Trophoblast cell (in vitro differentiated cells and primary cell): Measurements from ENCODE around the gene FAM219B.

Source experiments
- DNase-seq, 2 donors: peaks; one replicate each; pipeline ENCODE4 v3.0.0-alpha.2; 2016
- H2AFZ ChIP-seq: 2 replicates; pipeline ENCODE4 v1.6.1; 2013; ENCODE audit warnings: low read length, moderate library complexity, mild to moderate bottlenecking; ENCODE audit not compliant: insufficient read depth, poor library complexity
- H2AK5ac ChIP-seq: 2 replicates; pipeline ENCODE4 v1.6.1; 2013; ENCODE audit warnings: mild to moderate bottlenecking, low read length
- H2BK120ac ChIP-seq: 2 replicates; pipeline ENCODE4 v1.6.1; 2013; ENCODE audit warnings: low read length, mild to moderate bottlenecking, moderate library complexity; ENCODE audit not compliant: insufficient read depth, poor library complexity
- H2BK12ac ChIP-seq: 2 replicates; pipeline ENCODE4 v1.6.1; 2013; ENCODE audit warnings: mild to moderate bottlenecking, low read length, moderate library complexity
- H2BK5ac ChIP-seq: 2 replicates; pipeline ENCODE4 v1.6.1; 2013; ENCODE audit warnings: low read length, low read depth, moderate library complexity, mild to moderate bottlenecking; ENCODE audit not compliant: poor library complexity
- H3K14ac ChIP-seq: 2 replicates; pipeline ENCODE4 v1.6.1; 2013; ENCODE audit warnings: mild to moderate bottlenecking, low read length
- H3K18ac ChIP-seq: 2 replicates; pipeline ENCODE4 v1.6.1; 2013; ENCODE audit warnings: mild to moderate bottlenecking, low read length
- H3K23ac ChIP-seq: 2 replicates; pipeline ENCODE4 v1.6.1; 2013; ENCODE audit warnings: low read length
- H3K27ac ChIP-seq: 2 replicates; pipeline ENCODE4 v1.5.1; 2013; ENCODE audit warnings: low read depth, mild to moderate bottlenecking, inconsistent platforms, low read length, moderate library complexity
- H3K27me3 ChIP-seq: 2 replicates; pipeline ENCODE4 v1.6.1; 2013; ENCODE audit warnings: inconsistent platforms, mild to moderate bottlenecking, low read length, moderate library complexity; ENCODE audit not compliant: insufficient read depth
- H3K36me3 ChIP-seq, 2 experiments: 1 replicate in 1 of 2; 2 replicates in 1 of 2; pipeline ENCODE4 v1.6.1; 2013; ENCODE audit warnings: low read length in 2 of 2, mild to moderate bottlenecking in 2 of 2, moderate library complexity in 1 of 2; ENCODE audit not compliant: insufficient read depth in 2 of 2, control insufficient read depth in 1 of 2
- H3K4ac ChIP-seq: 2 replicates; pipeline ENCODE4 v1.6.1; 2013; ENCODE audit warnings: low read depth, mild to moderate bottlenecking, low read length, moderate library complexity
- H3K4me1 ChIP-seq, 2 experiments: 1 replicate in 1 of 2; 2 replicates in 1 of 2; pipeline ENCODE4 v1.6.1; 2013; ENCODE audit warnings: low read length in 2 of 2, mild to moderate bottlenecking in 2 of 2, moderate library complexity in 1 of 2; ENCODE audit not compliant: insufficient read depth in 2 of 2, control insufficient read depth in 1 of 2
- H3K4me2 ChIP-seq: 2 replicates; pipeline ENCODE4 v1.6.1; 2013; ENCODE audit warnings: inconsistent platforms, mild to moderate bottlenecking, low read length, moderate library complexity
- H3K4me3 ChIP-seq: 2 replicates; pipeline ENCODE4 v1.5.1; 2013; ENCODE audit warnings: mild to moderate bottlenecking, low read depth, low read length, inconsistent platforms
- H3K79me1 ChIP-seq: one replicate; pipeline ENCODE4 v1.6.1; 2013; ENCODE audit warnings: low read length
- H3K79me2 ChIP-seq: 2 replicates; pipeline ENCODE4 v1.6.1; 2013; ENCODE audit warnings: low read length, mild to moderate bottlenecking; ENCODE audit not compliant: control insufficient read depth, insufficient read depth, poor library complexity
- H3K9ac ChIP-seq: 2 replicates; pipeline ENCODE4 v1.6.1; 2013; ENCODE audit warnings: mild to moderate bottlenecking, low read length
- H3K9me3 ChIP-seq: 2 replicates; pipeline ENCODE4 v1.6.1; 2013; ENCODE audit warnings: low read depth, mild to moderate bottlenecking, control low read depth, inconsistent platforms, low read length; ENCODE audit not compliant: insufficient read depth
- H4K12ac ChIP-seq: 2 replicates; pipeline ENCODE4 v1.6.1; 2013; ENCODE audit warnings: low read depth, mild to moderate bottlenecking, low read length, moderate library complexity
- H4K8ac ChIP-seq: 2 replicates; pipeline ENCODE4 v1.6.1; 2013; ENCODE audit warnings: low read depth, mild to moderate bottlenecking, low read length, moderate library complexity
- H4K91ac ChIP-seq: one replicate; pipeline ENCODE4 v1.6.1; 2013; ENCODE audit warnings: low read depth, mild to moderate bottlenecking, low read length, moderate library complexity
- WGBS: extraction: QIAGEN DNeasy Blood & Tissue Kit; methylation state at CpG from one replicate; pipeline ENCODE4 v1.1.7; 2013; ENCODE audit warnings: missing lambda C conversion rate; ENCODE audit not compliant: insufficient read length, insufficient coverage; ENCODE audit errors: extremely low coverage; 5-methylcytosine and 5-hydroxymethylcytosine counted together

FAM219B gene

DNA sequence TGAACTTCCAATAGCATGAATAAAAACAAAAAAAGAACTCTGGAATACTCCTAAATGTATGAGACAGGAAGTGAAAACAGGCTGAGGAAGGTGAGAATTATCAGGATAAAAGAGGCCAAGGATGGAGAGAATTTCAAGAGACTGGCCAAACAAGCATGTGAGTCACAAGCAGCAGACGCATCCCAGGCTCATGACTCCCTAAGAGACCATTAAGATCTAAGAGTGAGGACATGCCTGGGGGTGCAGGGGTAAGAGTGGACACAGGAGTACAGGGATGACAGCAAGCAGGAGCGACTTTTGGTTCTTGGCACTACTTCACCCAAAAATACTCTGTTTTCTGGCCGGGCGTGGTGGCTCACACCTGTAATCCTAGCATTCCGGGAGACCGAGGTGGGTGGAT lies 40.6 kb downstream of the FAM219B start:
- Histone ChIP-seq H3K18ac (no peak overlapping the region), H2AK5ac (no peak overlapping the region), H3K27ac (peak overlapping the region; percentile 69), H3K79me1 (peaks cover 10% of the 10 kb centered on the region), H2BK12ac (no peak overlapping the region), H2BK5ac (no peak overlapping the region), H3K4ac (no peak overlapping the region), H4K12ac (no peak overlapping the region), H2AFZ (no peak overlapping the region), H3K4me2 (no peak overlapping the region), H3K36me3 (peaks cover 2 to 7% of the 10 kb centered on the region in 2 experiments), H3K4me1 (peaks cover 23 to 32% of the 10 kb centered on the region in 2 experiments), H4K8ac (no peak overlapping the region), H3K14ac (no peak overlapping the region), H3K27me3 (no peaks in the 10 kb centered on the region), H3K79me2 (no peaks in the 10 kb centered on the region), H3K23ac (no peak overlapping the region), H2BK120ac (peak overlapping the region; percentile 15), H3K9me3 (peaks cover 2% of the 10 kb centered on the region), H3K9ac (no peak overlapping the region), H3K4me3 (no peak overlapping the region), H4K91ac (no peak overlapping the region)
- WGBS: no CpG with 5 or more reads among the region's 6 CpGs
- DNase-seq: peak; percentile 57 to 71

DNA sequence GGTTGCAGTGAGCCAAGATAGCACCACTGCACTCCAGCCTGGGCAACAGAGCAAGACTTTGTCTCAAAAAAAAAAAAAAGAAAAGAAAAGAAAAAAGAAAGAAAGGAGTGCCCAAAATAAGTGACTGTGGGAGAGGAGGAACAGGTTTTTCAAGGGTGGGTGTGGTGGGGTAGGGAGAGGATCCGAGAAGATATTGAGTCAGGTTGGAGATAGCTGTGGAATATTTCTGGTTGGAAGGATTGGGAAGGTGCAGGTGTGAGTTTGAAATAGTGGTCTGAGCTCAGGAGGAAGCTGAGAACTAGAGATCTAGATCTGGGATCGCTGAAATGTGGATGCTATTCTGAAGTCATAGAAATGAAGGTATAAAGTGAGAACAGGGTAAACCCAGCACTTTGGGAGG lies 41.3 kb downstream of the FAM219B start:
- Histone ChIP-seq H2BK12ac (no peak overlapping the region), H3K4ac (no peak overlapping the region), H3K4me2 (no peak overlapping the region), H3K36me3 (peaks cover 2 to 7% of the 10 kb centered on the region in 2 experiments), H4K91ac (no peak overlapping the region), H3K9me3 (peaks cover 2% of the 10 kb centered on the region), H3K23ac (no peak overlapping the region), H3K79me1 (peaks cover 7% of the 10 kb centered on the region), H3K14ac (no peak overlapping the region), H2AK5ac (no peak overlapping the region), H3K27me3 (no peaks in the 10 kb centered on the region), H3K4me3 (no peak overlapping the region), H2BK5ac (no peak overlapping the region), H3K9ac (no peak overlapping the region), H3K27ac (peak overlapping the region; percentile 69), H4K8ac (no peak overlapping the region), H3K18ac (no peak overlapping the region), H3K4me1 (peaks cover 18 to 27% of the 10 kb centered on the region in 2 experiments), H2AFZ (no peak overlapping the region), H3K79me2 (no peaks in the 10 kb centered on the region), H2BK120ac (no peak overlapping the region), H4K12ac (no peak overlapping the region)
- WGBS: no CpG with 5 or more reads among the region's 2 CpGs
- DNase-seq: peak; percentile 32 to 68

DNA sequence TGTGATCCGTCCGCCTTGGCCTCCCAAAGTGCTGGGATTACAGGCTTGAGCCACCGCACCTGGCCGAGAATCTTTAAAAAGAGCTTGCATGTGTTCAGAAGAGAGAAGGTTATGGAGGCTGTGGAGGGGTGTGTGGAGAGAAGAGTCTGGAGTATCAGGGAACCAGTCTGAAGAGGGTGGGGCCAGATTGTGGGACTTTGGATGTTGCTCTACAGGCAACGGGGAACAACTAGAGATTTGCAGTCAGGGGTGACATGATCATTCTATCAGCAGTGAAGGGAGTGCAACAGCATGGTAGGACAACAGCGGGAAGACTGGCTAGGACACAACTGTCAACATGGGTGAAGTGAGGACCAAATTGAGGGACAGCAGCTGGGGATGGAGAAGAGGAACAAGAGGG lies 42.4 kb downstream of the FAM219B start:
- H3K4ac ChIP-seq: peak overlapping the region; percentile 54
- H3K4me1 ChIP-seq: peaks cover 13 to 20% of the 10 kb centered on the region in 2 experiments

DNA sequence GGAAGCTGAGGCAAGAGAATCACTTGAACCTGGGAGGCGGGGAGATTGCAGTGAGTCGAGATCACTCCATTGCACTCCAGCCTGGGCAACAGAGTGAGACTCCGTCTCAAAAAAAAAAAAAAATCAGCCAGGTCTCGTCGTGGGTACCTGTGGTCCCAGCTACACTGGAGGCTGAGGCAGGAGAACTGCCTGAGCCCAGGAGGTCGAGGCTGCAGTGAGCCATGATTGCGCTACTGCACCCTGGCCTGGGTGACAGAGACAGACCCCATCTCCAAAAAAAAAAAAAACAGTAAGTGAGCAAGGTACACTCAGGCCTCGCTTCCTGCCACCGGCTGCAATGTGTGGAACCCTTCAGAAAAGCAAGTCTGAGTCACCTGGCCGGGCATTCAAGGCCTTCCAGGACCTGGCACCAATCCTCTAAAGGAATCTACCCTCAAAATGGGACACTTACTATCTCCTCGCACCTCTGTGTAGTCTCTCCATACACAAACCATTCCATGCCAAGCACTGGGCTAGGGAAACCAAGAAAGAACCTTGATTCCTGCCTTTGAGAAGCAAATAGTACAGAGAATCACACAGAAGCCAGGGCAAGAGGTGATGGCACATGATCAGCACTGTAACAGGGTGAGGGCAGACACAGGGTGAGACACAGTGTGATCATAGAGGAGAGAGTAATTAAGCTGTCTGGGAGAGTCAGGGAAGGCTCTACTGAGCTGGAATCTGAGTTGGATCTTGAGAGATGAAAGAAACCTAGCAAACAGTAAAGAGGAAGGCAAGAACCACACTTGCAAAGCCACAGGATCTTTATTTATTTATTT lies 43.2 kb downstream of the FAM219B start:
- no peak overlapping the region for H3K23ac ChIP-seq
- H3K4ac ChIP-seq: no peak overlapping the region
- WGBS: no CpG with 5 or more reads among the region's 11 CpGs
- H2BK5ac ChIP-seq: no peak overlapping the region
- H3K14ac ChIP-seq: no peak overlapping the region
- peaks cover 14 to 22% of the 10 kb centered on the region in 2 experiments for H3K4me1 ChIP-seq
- no peak overlapping the region for H3K18ac ChIP-seq
- H3K4me3 ChIP-seq: no peak overlapping the region
- H3K9me3 ChIP-seq: peaks cover 2% of the 10 kb centered on the region
- no peak overlapping the region for H3K27ac ChIP-seq
- H3K36me3 ChIP-seq: peaks cover 2 to 4% of the 10 kb centered on the region in 2 experiments
- no peak overlapping the region for H2BK120ac ChIP-seq
- no peak overlapping the region for H2BK12ac ChIP-seq
- H3K79me1 ChIP-seq: peaks cover 2% of the 10 kb centered on the region
- H4K91ac ChIP-seq: no peak overlapping the region
- H3K27me3 ChIP-seq: no peaks in the 10 kb centered on the region
- no peak for DNase-seq
- no peak overlapping the region for H3K4me2 ChIP-seq
- no peak overlapping the region for H3K9ac ChIP-seq
- no peak overlapping the region for H2AK5ac ChIP-seq
- no peak overlapping the region for H2AFZ ChIP-seq
- no peak overlapping the region for H4K12ac ChIP-seq
- no peak overlapping the region for H4K8ac ChIP-seq
- peaks cover 3% of the 10 kb centered on the region for H3K79me2 ChIP-seq

More for the DNA sequence above, 42.4 kb downstream of the FAM219B start:
- no peak overlapping the region for H3K4me3 ChIP-seq
- H3K23ac ChIP-seq: no peak overlapping the region
- no peak overlapping the region for H2BK120ac ChIP-seq
- H2AFZ ChIP-seq: no peak overlapping the region
- H4K91ac ChIP-seq: no peak overlapping the region
- no peak overlapping the region for H4K8ac ChIP-seq
- H3K79me2 ChIP-seq: peaks cover 1% of the 10 kb centered on the region
- H3K27ac ChIP-seq: no peak overlapping the region
- H3K36me3 ChIP-seq: peaks cover 2 to 4% of the 10 kb centered on the region in 2 experiments
- H2AK5ac ChIP-seq: no peak overlapping the region
- H3K18ac ChIP-seq: peak overlapping the region; percentile 14
- no peak for DNase-seq
- H3K9me3 ChIP-seq: peaks cover 2% of the 10 kb centered on the region
- no peak overlapping the region for H2BK5ac ChIP-seq
- no peak overlapping the region for H4K12ac ChIP-seq
- no CpG with 5 or more reads among the region's 6 CpGs for WGBS
- no peak overlapping the region for H3K4me2 ChIP-seq
- no peak overlapping the region for H2BK12ac ChIP-seq
- H3K9ac ChIP-seq: no peak overlapping the region
- H3K14ac ChIP-seq: peak overlapping the region; percentile 54
- no peaks in the 10 kb centered on the region for H3K27me3 ChIP-seq
- peaks cover 2% of the 10 kb centered on the region for H3K79me1 ChIP-seq
